RWPE2 (cell line): ENCODE results near the gene PIGH.

Source experiments
- ATAC-seq: fragments of 200-7000 bp; cut with Tn5 transposase; 3 replicates; pipeline ENCODE4 v1.9.1; 2021; ENCODE audit warnings: low read depth
- DNase-seq: peaks from one replicate; pipeline ENCODE4 v3.0.0-alpha.2; 2020; ENCODE audit warnings: low spot score
- H3K27ac ChIP-seq: fragments of 450-650 bp; 2 replicates; pipeline ENCODE4 v1.5.1; 2017; ENCODE audit warnings: mild to moderate bottlenecking; ENCODE audit not compliant: poor library complexity, severe bottlenecking
- H3K27me3 ChIP-seq: fragments of 250-450 bp; sonication (Bioruptor Pico); 2 replicates; pipeline ENCODE4 v1.5.1; 2021; ENCODE audit warnings: mild to moderate bottlenecking, moderate library complexity; ENCODE audit not compliant: insufficient read depth, poor library complexity, severe bottlenecking
- H3K36me3 ChIP-seq: fragments of 250-450 bp; sonication (Bioruptor Pico); 2 replicates; pipeline ENCODE4 v1.5.1; 2020; ENCODE audit warnings: low read depth, mild to moderate bottlenecking, moderate library complexity
- H3K4me1 ChIP-seq: fragments of 250-450 bp; sonication (Bioruptor Pico); 2 replicates; pipeline ENCODE4 v1.5.1; 2021; ENCODE audit warnings: mild to moderate bottlenecking, moderate library complexity; ENCODE audit not compliant: insufficient read depth, poor library complexity, severe bottlenecking
- H3K4me3 ChIP-seq: fragments of 250-450 bp; sonication (Bioruptor Pico); 2 replicates; pipeline ENCODE4 v1.5.1; 2021; ENCODE audit warnings: mild to moderate bottlenecking, moderate library complexity; ENCODE audit not compliant: severe bottlenecking
- H3K9me3 ChIP-seq: fragments of 250-450 bp; sonication (Bioruptor Pico); 2 replicates; pipeline ENCODE4 v1.5.1; 2021; ENCODE audit warnings: mild to moderate bottlenecking, moderate library complexity; ENCODE audit not compliant: severe bottlenecking
- CTCF ChIP-seq: fragments of 450-650 bp; IDR thresholded peaks from one replicate; pipeline ENCODE4 v1.5.1; 2017; ENCODE audit warnings: mild to moderate bottlenecking, moderate library complexity; ENCODE audit not compliant: poor library complexity, severe bottlenecking

Gene PIGH

GRCh38 chr14:67643713-67644112 is 43.6 kb upstream of the PIGH start:
- no peaks in the 10 kb centered on the region for H3K4me1 ChIP-seq
- TF ChIP-seq CTCF, result no peak
- no peak for ATAC-seq
- H3K36me3 ChIP-seq, result peaks cover 23% of the 10 kb centered on the region
- no peaks in the 10 kb centered on the region for H3K27me3 ChIP-seq
- no peak overlapping the region for H3K27ac ChIP-seq
- no peak for DNase-seq
- H3K9me3 ChIP-seq, result no peaks in the 10 kb centered on the region
- H3K4me3 ChIP-seq, result no peak overlapping the region

- TF ChIP-seq CTCF, result no peak
- H3K4me1 ChIP-seq, result no peaks in the 10 kb centered on the region
- H3K4me3 ChIP-seq, result no peak overlapping the region
- H3K27ac ChIP-seq, result no peak overlapping the region
- H3K27me3 ChIP-seq, result no peaks in the 10 kb centered on the region
- peaks cover 7% of the 10 kb centered on the region for H3K36me3 ChIP-seq
- no peak for ATAC-seq
- H3K9me3 ChIP-seq, result no peaks in the 10 kb centered on the region
- no peak for DNase-seq
Observed at GRCh38 chr14:67641902-67642749, 42.1 kb upstream of the PIGH start.

- ATAC-seq (no peak), DNase-seq (no peak)
- Histone ChIP-seq H3K9me3 (no peaks in the 10 kb centered on the region), H3K27me3 (no peaks in the 10 kb centered on the region), H3K27ac (no peak overlapping the region), H3K4me1 (peaks cover under 1% of the 10 kb centered on the region), H3K4me3 (no peak overlapping the region), H3K36me3 (peaks cover 3% of the 10 kb centered on the region; the same call in 1 of the 2 replicates)
- no peak for TF ChIP-seq CTCF
Observed at GRCh38 chr14:67641480-67641879, 41.4 kb upstream of the PIGH start.

GRCh38 chr14:67638642-67639041 is 38.6 kb upstream of the PIGH start:
- TF ChIP-seq CTCF, result no peak
- H3K36me3 ChIP-seq, result no peaks in the 10 kb centered on the region
- H3K27me3 ChIP-seq, result no peaks in the 10 kb centered on the region
- no peak overlapping the region for H3K27ac ChIP-seq
- no peak for DNase-seq
- no peak for ATAC-seq
- peaks cover 15% of the 10 kb centered on the region for H3K4me1 ChIP-seq
- no peak overlapping the region for H3K4me3 ChIP-seq
- H3K9me3 ChIP-seq, result no peaks in the 10 kb centered on the region

GRCh38 chr14:67636361-67636919 is 36.4 kb upstream of the PIGH start:
- TF ChIP-seq CTCF, result no peak
- no peak overlapping the region for H3K27ac ChIP-seq
- no peaks in the 10 kb centered on the region for H3K9me3 ChIP-seq
- H3K27me3 ChIP-seq, result no peaks in the 10 kb centered on the region
- H3K36me3 ChIP-seq, result no peaks in the 10 kb centered on the region
- DNase-seq (no peak), ATAC-seq (peak; percentile 63)
- H3K4me3 ChIP-seq, result no peak overlapping the region
- peaks cover 15% of the 10 kb centered on the region for H3K4me1 ChIP-seq
